Measurements from ENCODE around the gene MND1.

Gene MND1

GRCh38 chr4:153325558-153325957 lies 18.9 kb upstream of the MND1 start:
- no peak overlapping the region for H3K4me3 ChIP-seq (ENCODE audit: low read depth in 1 of 5, low read length in 5 of 5)
- H3K4me1 ChIP-seq (ENCODE audit: control insufficient read depth in 5 of 5, insufficient read depth in 5 of 5, low read length in 5 of 5) = no peaks in the 10 kb centered on the region
- no peaks in the 10 kb centered on the region for H3K27me3 ChIP-seq (ENCODE audit: control insufficient read depth in 5 of 5, insufficient read depth in 4 of 5, low read length in 5 of 5)
- no peak overlapping the region for H3K9ac ChIP-seq (ENCODE audit: low read length in 5 of 5)
- no peak overlapping the region for H3K27ac ChIP-seq (ENCODE audit: low read depth, low read length)
- H3K9me3 ChIP-seq (ENCODE audit: control insufficient read depth in 5 of 5, low read length in 5 of 5) = no peaks in the 10 kb centered on the region
- peaks cover 2 to 17% (median 8%) of the 10 kb centered on the region in 5 donors for H3K36me3 ChIP-seq (ENCODE audit: control insufficient read depth in 5 of 5, insufficient read depth in 5 of 5, low read length in 5 of 5)

DNA sequence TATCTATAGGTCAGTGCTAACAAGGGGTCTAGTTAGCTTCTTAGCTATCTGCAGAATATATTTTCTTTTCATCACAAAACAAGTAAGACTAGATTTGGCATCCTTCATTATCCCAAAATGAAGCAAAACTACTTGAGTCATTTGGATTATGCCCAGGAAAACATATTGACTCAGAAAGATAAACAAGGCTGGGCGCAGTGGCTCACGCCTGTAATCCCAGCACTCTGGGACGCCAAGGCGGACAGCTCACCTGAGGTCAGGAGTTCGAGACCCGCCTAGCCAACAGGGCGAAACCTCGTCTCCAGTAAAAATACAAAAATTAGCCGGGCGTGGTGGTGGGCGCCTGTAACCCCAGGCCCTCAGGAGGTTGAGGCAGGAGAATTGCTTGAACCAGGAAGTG lies 18.0 kb upstream of the MND1 start:
- Histone ChIP-seq H3K4me3 (ENCODE audit: low read depth in 1 of 5, low read length in 5 of 5) (no peak overlapping the region), H3K4me1 (ENCODE audit: control insufficient read depth in 5 of 5, insufficient read depth in 5 of 5, low read length in 5 of 5) (no peaks in the 10 kb centered on the region), H3K36me3 (ENCODE audit: control insufficient read depth in 5 of 5, insufficient read depth in 5 of 5, low read length in 5 of 5) (peaks cover 2 to 13% (median 6%) of the 10 kb centered on the region in 5 donors), H3K9me3 (ENCODE audit: control insufficient read depth in 5 of 5, low read length in 5 of 5) (no peaks in the 10 kb centered on the region), H3K27ac (ENCODE audit: low read depth, low read length) (no peak overlapping the region), H3K9ac (ENCODE audit: low read length in 5 of 5) (no peak overlapping the region), H3K27me3 (ENCODE audit: control insufficient read depth in 5 of 5, insufficient read depth in 4 of 5, low read length in 5 of 5) (no peaks in the 10 kb centered on the region)

DNA sequence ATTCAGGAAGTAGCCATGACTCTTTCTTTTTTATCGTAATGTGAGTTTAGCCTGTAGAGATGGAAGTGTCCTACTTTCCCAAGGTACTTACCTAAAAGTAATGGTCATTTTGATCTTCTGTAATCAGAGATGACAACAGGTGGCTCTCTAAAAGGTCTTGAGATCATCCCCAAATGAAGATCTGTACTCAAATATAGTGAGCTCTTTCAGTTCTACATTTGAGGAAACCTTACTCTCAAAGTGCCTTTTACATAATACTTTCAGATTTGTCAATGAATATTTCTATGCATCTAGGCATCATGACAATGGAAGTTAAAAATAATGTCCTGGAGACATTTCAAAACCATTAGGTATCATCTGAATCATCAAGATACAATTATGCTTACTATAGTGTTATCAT lies 17.2 kb upstream of the MND1 start:
- H3K27me3 ChIP-seq (ENCODE audit: control insufficient read depth in 5 of 5, insufficient read depth in 4 of 5, low read length in 5 of 5) = no peaks in the 10 kb centered on the region
- no peaks in the 10 kb centered on the region for H3K4me1 ChIP-seq (ENCODE audit: control insufficient read depth in 5 of 5, insufficient read depth in 5 of 5, low read length in 5 of 5)
- no peaks in the 10 kb centered on the region for H3K9me3 ChIP-seq (ENCODE audit: control insufficient read depth in 5 of 5, low read length in 5 of 5)
- no peak overlapping the region for H3K4me3 ChIP-seq (ENCODE audit: low read depth in 1 of 5, low read length in 5 of 5)
- no peak overlapping the region for H3K9ac ChIP-seq (ENCODE audit: low read length in 5 of 5)
- H3K36me3 ChIP-seq (ENCODE audit: control insufficient read depth in 5 of 5, insufficient read depth in 5 of 5, low read length in 5 of 5) = peaks cover 2 to 13% (median 6%) of the 10 kb centered on the region in 5 donors
- H3K27ac ChIP-seq (ENCODE audit: low read depth, low read length) = no peak overlapping the region

DNA sequence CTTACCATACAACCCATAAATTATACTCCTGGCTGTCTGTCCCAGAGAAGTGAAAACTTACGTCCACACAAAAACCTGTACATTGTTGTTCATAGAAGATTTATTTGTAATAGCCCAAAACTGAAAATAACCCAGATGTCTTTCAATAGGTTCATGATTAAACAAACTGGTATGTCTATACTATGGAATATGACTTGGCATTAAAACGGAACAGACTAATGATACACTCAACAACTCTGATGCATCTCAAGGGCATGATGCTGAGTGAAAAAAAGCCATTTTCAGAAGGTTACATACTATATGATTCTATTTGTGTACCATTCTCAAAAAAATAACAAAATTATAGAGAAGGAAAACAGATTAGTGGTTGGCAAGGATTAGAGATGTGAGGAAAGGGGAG lies 11.6 kb upstream of the MND1 start:
- H3K9ac ChIP-seq (ENCODE audit: low read length in 5 of 5) = no peak overlapping the region
- H3K27me3 ChIP-seq (ENCODE audit: control insufficient read depth in 5 of 5, insufficient read depth in 4 of 5, low read length in 5 of 5) = no peaks in the 10 kb centered on the region
- peaks cover 0 to 4% (median 0%) of the 10 kb centered on the region in 5 donors for H3K36me3 ChIP-seq (ENCODE audit: control insufficient read depth in 5 of 5, insufficient read depth in 5 of 5, low read length in 5 of 5)
- H3K9me3 ChIP-seq (ENCODE audit: control insufficient read depth in 5 of 5, low read length in 5 of 5) = no peaks in the 10 kb centered on the region
- no peak overlapping the region for H3K27ac ChIP-seq (ENCODE audit: low read depth, low read length)
- H3K4me3 ChIP-seq (ENCODE audit: low read depth in 1 of 5, low read length in 5 of 5) = no peak overlapping the region
- H3K4me1 ChIP-seq (ENCODE audit: control insufficient read depth in 5 of 5, insufficient read depth in 5 of 5, low read length in 5 of 5) = no peaks in the 10 kb centered on the region

DNA sequence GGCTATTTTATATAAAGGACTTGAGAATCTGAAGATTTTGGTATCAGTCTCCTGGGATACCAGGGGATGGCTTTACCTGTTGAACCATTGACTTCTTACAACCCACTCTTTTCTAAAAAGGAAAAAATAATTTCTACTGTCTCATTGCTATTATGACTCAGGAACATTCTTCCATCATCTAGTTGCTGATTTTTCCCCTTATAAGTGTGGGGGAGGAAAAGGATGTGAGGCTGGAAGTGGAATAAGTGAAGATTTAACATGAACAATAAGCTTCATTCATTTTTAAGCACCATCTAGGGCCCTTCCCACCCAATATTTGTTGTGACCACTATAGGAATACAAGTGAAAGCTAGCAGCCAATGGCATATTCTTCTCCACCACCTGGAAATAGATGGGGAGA lies 10.6 kb upstream of the MND1 start:
- Histone ChIP-seq H3K27me3 (ENCODE audit: control insufficient read depth in 5 of 5, insufficient read depth in 4 of 5, low read length in 5 of 5) (no peaks in the 10 kb centered on the region), H3K4me1 (ENCODE audit: control insufficient read depth in 5 of 5, insufficient read depth in 5 of 5, low read length in 5 of 5) (no peaks in the 10 kb centered on the region), H3K36me3 (ENCODE audit: control insufficient read depth in 5 of 5, insufficient read depth in 5 of 5, low read length in 5 of 5) (peaks cover 0 to 4% (median 0%) of the 10 kb centered on the region in 5 donors), H3K27ac (ENCODE audit: low read depth, low read length) (no peak overlapping the region), H3K4me3 (ENCODE audit: low read depth in 1 of 5, low read length in 5 of 5) (no peak overlapping the region), H3K9me3 (ENCODE audit: control insufficient read depth in 5 of 5, low read length in 5 of 5) (no peaks in the 10 kb centered on the region), H3K9ac (ENCODE audit: low read length in 5 of 5) (no peak overlapping the region)

DNA sequence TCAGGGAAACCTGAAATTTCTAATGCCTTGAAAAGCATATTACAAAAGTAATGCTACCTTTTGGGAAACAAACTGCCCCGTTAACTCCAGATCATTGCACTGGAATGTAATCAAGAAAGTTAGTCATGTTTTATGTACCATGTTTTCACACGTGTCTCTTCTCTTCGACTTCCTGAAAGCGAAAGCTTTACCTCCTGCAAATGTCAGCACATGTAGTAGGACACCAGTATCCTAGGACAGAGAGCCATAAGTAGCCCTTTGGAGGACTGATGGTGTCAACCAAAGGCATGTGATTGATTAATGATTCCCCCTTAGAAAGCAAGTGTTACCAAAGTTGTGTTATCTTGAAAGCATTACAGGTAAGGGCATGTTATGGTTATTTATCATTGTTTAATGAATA lies 8.8 kb upstream of the MND1 start:
- Histone ChIP-seq H3K27me3 (ENCODE audit: control insufficient read depth in 5 of 5, insufficient read depth in 4 of 5, low read length in 5 of 5) (no peaks in the 10 kb centered on the region), H3K4me1 (ENCODE audit: control insufficient read depth in 5 of 5, insufficient read depth in 5 of 5, low read length in 5 of 5) (no peaks in the 10 kb centered on the region), H3K4me3 (ENCODE audit: low read depth in 1 of 5, low read length in 5 of 5) (no peak overlapping the region), H3K9me3 (ENCODE audit: control insufficient read depth in 5 of 5, low read length in 5 of 5) (no peaks in the 10 kb centered on the region), H3K36me3 (ENCODE audit: control insufficient read depth in 5 of 5, insufficient read depth in 5 of 5, low read length in 5 of 5) (peaks cover 0 to 4% (median 0%) of the 10 kb centered on the region in 5 donors), H3K9ac (ENCODE audit: low read length in 5 of 5) (no peak overlapping the region), H3K27ac (ENCODE audit: low read depth, low read length) (no peak overlapping the region)

DNA sequence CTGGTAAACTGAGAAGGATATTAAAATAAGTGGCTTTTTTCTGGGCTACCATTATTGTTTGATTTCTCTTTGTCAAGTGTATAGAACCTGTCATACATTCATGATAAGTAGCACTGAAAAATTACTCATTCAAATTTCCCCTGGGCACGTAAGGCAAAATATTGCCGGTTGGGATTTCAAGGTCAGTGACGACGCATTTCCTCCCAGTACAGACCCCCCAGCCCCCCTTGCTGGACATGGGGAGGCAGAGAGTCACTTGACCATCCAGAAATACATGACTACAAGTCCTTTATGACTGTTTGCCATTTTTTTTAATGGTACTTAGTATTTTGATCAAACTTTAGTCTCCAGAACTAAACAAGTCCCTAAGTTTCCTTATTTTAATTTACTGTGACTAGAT lies 6.8 kb upstream of the MND1 start:
- Histone ChIP-seq H3K4me3 (ENCODE audit: low read depth in 1 of 5, low read length in 5 of 5) (no peak overlapping the region), H3K4me1 (ENCODE audit: control insufficient read depth in 5 of 5, insufficient read depth in 5 of 5, low read length in 5 of 5) (peaks cover 0 to 8% (median 0%) of the 10 kb centered on the region in 5 donors), H3K27me3 (ENCODE audit: control insufficient read depth in 5 of 5, insufficient read depth in 4 of 5, low read length in 5 of 5) (no peaks in the 10 kb centered on the region), H3K9ac (ENCODE audit: low read length in 5 of 5) (no peak overlapping the region), H3K27ac (ENCODE audit: low read depth, low read length) (no peak overlapping the region), H3K9me3 (ENCODE audit: control insufficient read depth in 5 of 5, low read length in 5 of 5) (no peaks in the 10 kb centered on the region), H3K36me3 (ENCODE audit: control insufficient read depth in 5 of 5, insufficient read depth in 5 of 5, low read length in 5 of 5) (peaks cover 0 to 4% (median 0%) of the 10 kb centered on the region in 5 donors)

GRCh38 chr4:153341575-153342090 lies 2.9 kb upstream of the MND1 start:
- no peak overlapping the region for H3K27ac ChIP-seq (ENCODE audit: low read depth, low read length)
- no peaks in the 10 kb centered on the region for H3K9me3 ChIP-seq (ENCODE audit: control insufficient read depth in 5 of 5, low read length in 5 of 5)
- H3K36me3 ChIP-seq (ENCODE audit: control insufficient read depth in 5 of 5, insufficient read depth in 5 of 5, low read length in 5 of 5) = no peaks in the 10 kb centered on the region
- peaks cover 0 to 4% (median 0%) of the 10 kb centered on the region in 5 donors for H3K27me3 ChIP-seq (ENCODE audit: control insufficient read depth in 5 of 5, insufficient read depth in 4 of 5, low read length in 5 of 5)
- H3K4me3 ChIP-seq (ENCODE audit: low read depth in 1 of 5, low read length in 5 of 5) = no peak overlapping the region
- H3K9ac ChIP-seq (ENCODE audit: low read length in 5 of 5) = no peak overlapping the region
- H3K4me1 ChIP-seq (ENCODE audit: control insufficient read depth in 5 of 5, insufficient read depth in 5 of 5, low read length in 5 of 5) = peaks cover 0 to 21% (median 11%) of the 10 kb centered on the region in 5 donors

- Histone ChIP-seq H3K27ac (ENCODE audit: low read depth, low read length) (no peak overlapping the region), H3K36me3 (ENCODE audit: control insufficient read depth in 5 of 5, insufficient read depth in 5 of 5, low read length in 5 of 5) (no peaks in the 10 kb centered on the region), H3K4me3 (ENCODE audit: low read depth in 1 of 5, low read length in 5 of 5) (no peak overlapping the region), H3K27me3 (ENCODE audit: control insufficient read depth in 5 of 5, insufficient read depth in 4 of 5, low read length in 5 of 5) (peaks cover 0 to 8% (median 0%) of the 10 kb centered on the region in 5 donors), H3K9ac (ENCODE audit: low read length in 5 of 5) (no peak overlapping the region), H3K4me1 (ENCODE audit: control insufficient read depth in 5 of 5, insufficient read depth in 5 of 5, low read length in 5 of 5) (peaks cover 0 to 21% (median 11%) of the 10 kb centered on the region in 5 donors), H3K9me3 (ENCODE audit: control insufficient read depth in 5 of 5, low read length in 5 of 5) (no peaks in the 10 kb centered on the region)
These were observed 1.5 kb upstream of the MND1 start for GRCh38 chr4:153342751-153343552.
